GM21528 (cell line): ENCODE results near the gene GABBR2.

Experiments used
- ATAC-seq: cut with Tn5 transposase; IDR thresholded peaks from one replicate; pipeline ENCODE4 v1.9.1; 2021; ENCODE audit warnings: mild to moderate bottlenecking, moderate library complexity; ENCODE audit not compliant: unreplicated experiment, low FRiP score

Gene GABBR2

DNA sequence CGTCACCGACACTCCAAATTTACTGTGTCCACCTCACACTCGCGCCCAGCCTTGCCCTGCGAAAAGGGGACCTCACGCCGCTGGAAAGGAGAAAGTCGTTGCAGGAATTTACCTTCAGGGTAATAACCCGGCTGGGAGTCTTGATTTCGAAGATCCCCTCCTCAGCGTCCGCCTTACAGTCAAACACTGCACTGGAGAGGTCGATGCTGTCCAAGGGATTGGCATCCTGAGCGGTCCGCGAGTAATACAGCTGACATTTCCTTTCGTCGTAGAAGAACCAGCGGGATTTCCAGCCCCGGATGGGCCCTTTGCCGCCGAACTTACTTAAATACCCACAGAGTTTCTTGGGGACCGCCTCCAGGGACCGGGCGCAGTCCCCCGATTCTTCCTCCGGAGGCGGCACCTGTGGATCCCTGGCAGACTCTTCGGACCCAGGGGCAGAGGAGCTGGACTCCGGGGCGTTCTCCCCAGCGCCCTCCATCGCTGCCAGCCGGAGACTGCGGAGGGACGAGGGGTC lies 453.6 kb downstream of the GABBR2 start:
- peak; percentile 6 for ATAC-seq

- ATAC-seq = no peak
Observed at GRCh38 chr9:98254228-98255060, 454.3 kb downstream of the GABBR2 start.

DNA sequence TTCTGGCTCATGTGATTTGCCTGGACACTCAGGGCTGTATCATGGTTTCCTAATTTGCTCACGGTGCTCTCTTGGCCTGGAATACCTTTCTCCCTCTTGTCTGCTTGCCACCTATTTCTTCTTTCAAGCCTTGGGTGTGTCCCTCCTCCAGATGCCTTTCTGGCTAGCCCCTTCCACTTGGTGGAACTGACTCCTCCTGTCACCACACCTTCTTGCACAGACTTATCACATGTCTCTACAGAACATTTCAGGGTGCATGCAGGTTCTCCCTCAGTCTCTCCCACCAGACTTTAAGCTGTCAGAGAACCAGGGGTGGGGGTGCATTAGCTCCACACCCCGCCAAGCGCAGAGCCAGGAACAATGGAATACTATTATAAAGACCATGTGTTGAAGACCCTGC lies 455.2 kb downstream of the GABBR2 start:
- ATAC-seq = no peak

- no peak for ATAC-seq
Observed at GRCh38 chr9:98251551-98251950, 457.2 kb downstream of the GABBR2 start.

DNA sequence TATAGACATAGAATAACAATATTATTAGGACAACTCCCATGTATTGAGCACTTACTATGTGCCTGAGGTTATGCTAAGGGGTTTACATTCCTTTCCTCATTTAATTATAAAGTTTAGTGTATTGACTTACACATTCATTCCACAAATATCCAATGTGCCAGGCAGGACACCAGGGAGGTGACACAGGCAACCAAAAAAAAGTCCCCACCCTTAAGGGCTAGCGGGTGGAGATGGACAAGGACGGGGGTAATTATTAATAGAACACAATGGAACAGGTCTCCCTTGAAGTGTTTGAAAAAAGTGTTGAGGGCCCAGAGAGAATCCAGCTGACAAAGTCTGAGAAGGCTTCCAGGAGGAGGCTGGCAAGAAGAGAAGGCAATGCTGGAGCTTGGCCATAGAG lies 459.0 kb downstream of the GABBR2 start:
- ATAC-seq = no peak

DNA sequence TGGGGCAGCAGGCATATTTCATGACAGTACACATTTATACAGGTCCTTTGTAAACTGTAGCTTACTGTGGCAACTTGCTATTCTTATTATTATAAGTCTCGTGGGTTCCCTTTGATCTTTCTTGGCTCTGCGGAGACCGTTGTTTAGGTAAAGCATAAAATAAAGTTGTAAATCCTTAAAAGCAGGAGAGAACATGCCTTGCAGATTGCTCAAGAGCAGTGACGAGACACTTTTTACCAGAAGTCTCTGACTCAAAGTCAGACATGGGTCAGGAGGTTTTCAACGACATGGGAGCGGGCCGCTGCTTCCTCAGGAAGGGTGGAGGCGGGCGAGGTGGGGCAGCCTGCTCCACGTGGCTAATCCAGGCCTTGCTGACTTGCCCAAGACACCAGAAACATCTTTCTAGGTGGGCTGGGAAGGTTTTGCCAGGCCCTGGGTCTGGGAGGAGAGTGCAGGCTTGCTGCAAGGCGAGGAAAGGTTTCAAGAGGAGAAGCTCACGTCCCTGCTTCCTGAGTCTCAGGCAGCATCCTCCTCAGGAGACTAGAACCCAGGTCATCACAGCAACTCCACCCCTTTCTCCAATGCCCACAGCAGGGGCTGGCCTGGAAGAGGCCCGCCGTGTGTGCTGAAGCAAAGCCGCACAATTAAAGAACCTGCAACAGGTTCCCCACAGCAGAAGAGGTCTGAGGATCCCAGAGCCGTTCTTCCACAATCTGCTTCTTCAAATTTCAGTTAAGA lies 459.8 kb downstream of the GABBR2 start:
- no peak for ATAC-seq

DNA sequence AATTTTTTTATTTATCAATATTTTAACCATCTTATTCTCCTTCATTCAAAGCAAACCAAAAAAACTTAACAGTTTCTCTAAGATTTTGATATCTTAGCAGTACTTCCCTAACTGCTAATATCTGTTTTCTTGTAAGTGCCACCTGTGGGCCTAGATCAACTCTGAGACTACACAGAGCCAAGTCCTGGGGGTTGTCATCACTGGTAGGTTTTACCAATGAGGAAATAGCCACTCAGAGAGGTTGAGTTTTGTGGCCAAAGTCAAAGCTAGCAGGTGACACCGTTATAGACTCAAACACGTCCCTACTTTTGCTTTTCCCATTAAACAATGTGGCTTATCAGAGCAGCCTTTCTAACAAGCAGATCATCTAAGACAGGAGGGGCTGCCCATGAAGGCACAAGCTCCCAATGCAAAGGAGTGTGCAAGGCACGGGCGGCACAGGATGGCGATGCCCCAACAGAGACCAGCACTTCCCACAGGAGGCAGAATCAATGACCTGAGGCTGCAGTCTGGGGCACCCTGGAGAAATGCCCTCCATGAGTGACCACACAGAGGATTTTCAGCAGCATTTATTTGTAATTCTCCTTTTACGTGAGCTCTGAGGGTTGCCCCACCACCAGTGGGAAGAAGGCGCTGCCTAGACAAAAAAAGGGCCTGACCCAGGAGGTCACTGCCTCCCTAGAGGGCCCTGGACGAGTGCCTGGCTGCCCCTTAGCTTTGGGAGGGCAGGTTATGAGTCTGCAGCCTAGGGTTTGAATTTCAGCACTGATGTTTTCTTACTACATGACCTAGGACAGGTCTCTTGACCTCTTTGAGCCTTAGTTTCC lies 460.7 kb downstream of the GABBR2 start:
- no peak for ATAC-seq

DNA sequence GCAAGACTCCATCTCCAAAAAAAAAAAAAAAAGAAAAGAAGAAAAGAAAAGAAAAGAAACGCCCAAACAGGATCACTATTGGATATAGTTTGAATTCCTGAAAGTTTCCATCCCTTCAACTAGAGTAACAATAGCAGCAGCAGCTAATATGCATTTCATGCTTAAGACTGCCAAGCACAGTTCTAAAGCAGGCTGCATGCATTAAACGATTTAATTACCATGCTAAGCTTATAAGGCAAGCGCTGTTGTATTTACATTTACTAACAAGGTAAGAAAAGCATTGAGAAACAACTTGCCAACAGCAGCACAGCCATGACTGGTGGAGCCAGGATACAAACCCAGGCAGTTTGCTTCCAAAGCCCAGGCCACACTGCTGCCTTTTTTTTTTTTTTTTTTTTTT lies 466.3 kb downstream of the GABBR2 start:
- no peak for ATAC-seq

GRCh38 chr9:98241357-98242300 lies 467.1 kb downstream of the GABBR2 start:
- ATAC-seq = no peak

GRCh38 chr9:98240475-98240874 lies 468.3 kb downstream of the GABBR2 start:
- ATAC-seq = no peak
